ENCODE measurements around the gene PRKAG3. TPM values are rescaled to one million over a fixed set of nuclear protein-coding genes. Genes with fewer than 3 reads are reported as not detected.

PRKAG3 gene
- polyA plus RNA-seq, 1 of the 3 experiments (the other 2 are of a cell fraction): not detected

GRCh38 chr2:218824004-218824403 lies 7.6 kb downstream of the PRKAG3 start:
- 94% methylated on average over 3 of the region's 7 CpGs for WGBS (ENCODE audit: low lambda C conversion rate)
- Histone ChIP-seq H3K36me3 (replicated peaks in 1 of 2; ENCODE audit: control insufficient read depth in 1 of 2, insufficient read depth in 2 of 2, low read length in 1 of 2) (no peaks in the 10 kb centered on the region), H4K20me1 (ENCODE audit: insufficient read depth) (no peaks in the 10 kb centered on the region), H3K79me2 (ENCODE audit: insufficient read depth) (no peaks in the 10 kb centered on the region), H3K9ac (no peak overlapping the region), H3K27me3 (ENCODE audit: insufficient read depth) (0 out of 2 replicates have a peak, but pooled peaks cover 8% of the 10 kb centered on the region), H3K27ac (ENCODE audit: low read depth in 2 of 2, low read length in 1 of 2) (no peak overlapping the region), H3K9me3 (no peaks in the 10 kb centered on the region), H2AFZ (ENCODE audit: low read depth) (no peak overlapping the region), H3K9me2 (no peaks in the 10 kb centered on the region), H3K4me2 (no peak overlapping the region), H3K4me3 (ENCODE audit: low read depth in 2 of 2, low read length in 1 of 2) (no peak overlapping the region), H3F3A (replicated peaks; ENCODE audit: insufficient read depth) (no peaks in the 10 kb centered on the region), H3K4me1 (ENCODE audit: control insufficient read depth in 1 of 2, insufficient read depth in 2 of 2, low read depth in 1 of 2, low read length in 1 of 2) (peaks cover 0 to 5% of the 10 kb centered on the region in 2 experiments; a peak in 1 of 4 replicates)
- TF ChIP-seq USF1 (IDR thresholded peaks at IDR 0.05; ENCODE audit: borderline replicate concordance, low read depth): no peak
- TF ChIP-seq TAF1 (IDR thresholded peaks at IDR 0.05; ENCODE audit: borderline replicate concordance, low read depth, low read length): no peak
- no peak for TF ChIP-seq RCOR1 (IDR thresholded peaks at IDR 0.05; ENCODE audit: low read length)
- TF ChIP-seq CHD2 (IDR thresholded peaks at IDR 0.05; ENCODE audit: low read length, partially characterized antibody): no peak
- no peak for TF ChIP-seq YY1 (IDR thresholded peaks at IDR 0.05; ENCODE audit: low read depth)
- TF ChIP-seq, protein P1, sequence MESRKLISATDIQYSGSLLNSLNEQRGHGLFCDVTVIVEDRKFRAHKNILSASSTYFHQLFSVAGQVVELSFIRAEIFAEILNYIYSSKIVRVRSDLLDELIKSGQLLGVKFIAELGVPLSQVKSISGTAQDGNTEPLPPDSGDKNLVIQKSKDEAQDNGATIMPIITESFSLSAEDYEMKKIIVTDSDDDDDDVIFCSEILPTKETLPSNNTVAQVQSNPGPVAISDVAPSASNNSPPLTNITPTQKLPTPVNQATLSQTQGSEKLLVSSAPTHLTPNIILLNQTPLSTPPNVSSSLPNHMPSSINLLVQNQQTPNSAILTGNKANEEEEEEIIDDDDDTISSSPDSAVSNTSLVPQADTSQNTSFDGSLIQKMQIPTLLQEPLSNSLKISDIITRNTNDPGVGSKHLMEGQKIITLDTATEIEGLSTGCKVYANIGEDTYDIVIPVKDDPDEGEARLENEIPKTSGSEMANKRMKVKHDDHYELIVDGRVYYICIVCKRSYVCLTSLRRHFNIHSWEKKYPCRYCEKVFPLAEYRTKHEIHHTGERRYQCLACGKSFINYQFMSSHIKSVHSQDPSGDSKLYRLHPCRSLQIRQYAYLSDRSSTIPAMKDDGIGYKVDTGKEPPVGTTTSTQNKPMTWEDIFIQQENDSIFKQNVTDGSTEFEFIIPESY (IDR thresholded peaks at IDR 0.05; ENCODE audit: borderline replicate concordance, low read depth): no peak
- TF ChIP-seq RXRA (IDR thresholded peaks at IDR 0.05; ENCODE audit: borderline replicate concordance, low read depth): no peak
- TF ChIP-seq MEF2A (IDR thresholded peaks at IDR 0.05; ENCODE audit: borderline replicate concordance, low read depth): no peak
- no peak for TF ChIP-seq SIN3A (IDR thresholded peaks at IDR 0.05; ENCODE audit: borderline replicate concordance, low read depth, low read length)
- TF ChIP-seq TEAD4 (IDR thresholded peaks at IDR 0.05; ENCODE audit: borderline replicate concordance, insufficient read depth): no peak
- TF ChIP-seq RFX5 (IDR thresholded peaks at IDR 0.05; ENCODE audit: low read length): no peak
- POLR2A ChIA-PET: no interaction called here
- CTCF ChIA-PET: interaction anchor here (1.9 kb wide), 1 partner anchor 23 kb away, joined by 11 read pairs; no protein-coding TSS in a partner anchor
- DNase-seq: no peak

DNA sequence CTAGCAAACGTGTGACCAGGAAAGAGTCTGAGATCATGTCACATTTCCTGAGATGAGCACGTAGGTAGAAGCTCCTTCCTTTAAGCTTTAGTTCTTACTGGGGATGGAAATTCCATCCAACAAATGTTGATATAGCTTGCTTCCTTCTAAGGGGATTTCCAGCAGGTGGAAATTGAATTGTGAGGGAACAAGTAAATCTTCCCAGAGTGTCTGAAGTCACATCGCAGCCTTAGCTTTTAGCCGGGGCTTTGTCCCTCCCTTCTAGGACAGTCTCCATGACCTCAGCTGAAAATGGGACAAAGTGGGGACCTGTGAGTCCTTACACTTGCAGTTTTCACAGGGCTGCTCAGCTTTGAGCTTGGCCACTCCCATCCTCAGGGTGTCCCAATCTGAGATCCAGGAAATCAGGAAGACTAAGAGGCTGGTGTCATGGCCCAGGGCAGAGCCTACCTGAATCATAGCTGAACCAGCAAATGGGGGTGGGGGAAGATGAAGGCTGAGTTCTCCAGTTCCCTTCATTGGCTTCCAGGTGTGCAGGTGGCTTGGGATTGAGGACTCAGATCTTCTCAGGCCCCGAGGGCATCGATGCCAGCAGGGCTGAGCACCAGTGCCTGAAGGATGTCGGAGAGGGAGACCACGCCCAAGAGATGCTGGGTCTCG lies 8.3 kb downstream of the PRKAG3 start:
- H3K9ac ChIP-seq: no peak overlapping the region
- POLR2A ChIA-PET: no interaction called here
- CTCF ChIA-PET: interaction anchor here (0.8 to 1.9 kb wide), 3 partner anchors 17 to 41 kb away, joined by 3 to 11 read pairs (median 3); no protein-coding TSS in a partner anchor
- no peak overlapping the region for H3K4me3 ChIP-seq (ENCODE audit: low read depth in 2 of 2, low read length in 1 of 2)
- H3K27ac ChIP-seq (ENCODE audit: low read depth in 2 of 2, low read length in 1 of 2): no peak overlapping the region
- peaks cover 0 to 3% of the 10 kb centered on the region in 2 experiments; a peak in 1 of 4 replicates for H3K4me1 ChIP-seq (ENCODE audit: control insufficient read depth in 1 of 2, insufficient read depth in 2 of 2, low read depth in 1 of 2, low read length in 1 of 2)
- no peaks in the 10 kb centered on the region for H3K79me2 ChIP-seq (ENCODE audit: insufficient read depth)
- no peaks in the 10 kb centered on the region for H3F3A ChIP-seq (replicated peaks; ENCODE audit: insufficient read depth)
- no peak for DNase-seq
- 0 out of 2 replicates have a peak, but pooled peaks cover 8% of the 10 kb centered on the region for H3K27me3 ChIP-seq (ENCODE audit: insufficient read depth)
- H2AFZ ChIP-seq (ENCODE audit: low read depth): no peak overlapping the region
- 65% methylated on average over 8 of the region's 9 CpGs for WGBS (ENCODE audit: low lambda C conversion rate)
- H3K36me3 ChIP-seq (replicated peaks in 1 of 2; ENCODE audit: control insufficient read depth in 1 of 2, insufficient read depth in 2 of 2, low read length in 1 of 2): no peaks in the 10 kb centered on the region
- H3K9me2 ChIP-seq: no peaks in the 10 kb centered on the region
- no peaks in the 10 kb centered on the region for H4K20me1 ChIP-seq (ENCODE audit: insufficient read depth)
- no peak overlapping the region for H3K4me2 ChIP-seq
- no peaks in the 10 kb centered on the region for H3K9me3 ChIP-seq
- TF ChIP-seq CTCF (IDR thresholded peaks at IDR 0.05): no peak
- TF ChIP-seq, protein P2, sequence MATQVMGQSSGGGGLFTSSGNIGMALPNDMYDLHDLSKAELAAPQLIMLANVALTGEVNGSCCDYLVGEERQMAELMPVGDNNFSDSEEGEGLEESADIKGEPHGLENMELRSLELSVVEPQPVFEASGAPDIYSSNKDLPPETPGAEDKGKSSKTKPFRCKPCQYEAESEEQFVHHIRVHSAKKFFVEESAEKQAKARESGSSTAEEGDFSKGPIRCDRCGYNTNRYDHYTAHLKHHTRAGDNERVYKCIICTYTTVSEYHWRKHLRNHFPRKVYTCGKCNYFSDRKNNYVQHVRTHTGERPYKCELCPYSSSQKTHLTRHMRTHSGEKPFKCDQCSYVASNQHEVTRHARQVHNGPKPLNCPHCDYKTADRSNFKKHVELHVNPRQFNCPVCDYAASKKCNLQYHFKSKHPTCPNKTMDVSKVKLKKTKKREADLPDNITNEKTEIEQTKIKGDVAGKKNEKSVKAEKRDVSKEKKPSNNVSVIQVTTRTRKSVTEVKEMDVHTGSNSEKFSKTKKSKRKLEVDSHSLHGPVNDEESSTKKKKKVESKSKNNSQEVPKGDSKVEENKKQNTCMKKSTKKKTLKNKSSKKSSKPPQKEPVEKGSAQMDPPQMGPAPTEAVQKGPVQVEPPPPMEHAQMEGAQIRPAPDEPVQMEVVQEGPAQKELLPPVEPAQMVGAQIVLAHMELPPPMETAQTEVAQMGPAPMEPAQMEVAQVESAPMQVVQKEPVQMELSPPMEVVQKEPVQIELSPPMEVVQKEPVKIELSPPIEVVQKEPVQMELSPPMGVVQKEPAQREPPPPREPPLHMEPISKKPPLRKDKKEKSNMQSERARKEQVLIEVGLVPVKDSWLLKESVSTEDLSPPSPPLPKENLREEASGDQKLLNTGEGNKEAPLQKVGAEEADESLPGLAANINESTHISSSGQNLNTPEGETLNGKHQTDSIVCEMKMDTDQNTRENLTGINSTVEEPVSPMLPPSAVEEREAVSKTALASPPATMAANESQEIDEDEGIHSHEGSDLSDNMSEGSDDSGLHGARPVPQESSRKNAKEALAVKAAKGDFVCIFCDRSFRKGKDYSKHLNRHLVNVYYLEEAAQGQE (IDR thresholded peaks at IDR 0.05; ENCODE audit: low read depth, low read length): no peak
- TF ChIP-seq, protein P3, sequence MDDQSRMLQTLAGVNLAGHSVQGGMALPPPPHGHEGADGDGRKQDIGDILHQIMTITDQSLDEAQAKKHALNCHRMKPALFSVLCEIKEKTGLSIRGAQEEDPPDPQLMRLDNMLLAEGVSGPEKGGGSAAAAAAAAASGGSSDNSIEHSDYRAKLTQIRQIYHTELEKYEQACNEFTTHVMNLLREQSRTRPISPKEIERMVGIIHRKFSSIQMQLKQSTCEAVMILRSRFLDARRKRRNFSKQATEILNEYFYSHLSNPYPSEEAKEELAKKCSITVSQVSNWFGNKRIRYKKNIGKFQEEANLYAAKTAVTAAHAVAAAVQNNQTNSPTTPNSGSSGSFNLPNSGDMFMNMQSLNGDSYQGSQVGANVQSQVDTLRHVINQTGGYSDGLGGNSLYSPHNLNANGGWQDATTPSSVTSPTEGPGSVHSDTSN (IDR thresholded peaks at IDR 0.05): no peak
- no peak for TF ChIP-seq FOXM1 (IDR thresholded peaks at IDR 0.05; ENCODE audit: low read depth)
- no peak for TF ChIP-seq GABPA (IDR thresholded peaks at IDR 0.05; ENCODE audit: low read depth)
- TF ChIP-seq, protein P4, sequence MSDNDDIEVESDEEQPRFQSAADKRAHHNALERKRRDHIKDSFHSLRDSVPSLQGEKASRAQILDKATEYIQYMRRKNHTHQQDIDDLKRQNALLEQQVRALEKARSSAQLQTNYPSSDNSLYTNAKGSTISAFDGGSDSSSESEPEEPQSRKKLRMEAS (IDR thresholded peaks at IDR 0.05; ENCODE audit: low read depth): no peak

All from SK-N-SH (cell line).